Stimulated activated CD4-positive, alpha-beta T cell treated with anti-CD3 and anti-CD28 coated beads, Interleukin-15, amount 100 ng/mL, for 1 hour (primary cell): ENCODE measurements around the gene ITGB3.

Experiments used
- DNase-seq, 2 donors: peaks; one replicate each; pipeline ENCODE4 v3.0.0-alpha.2; 2020; ENCODE audit warnings: low read depth in 1 of 2, low spot score in 1 of 2

Gene ITGB3

GRCh38 chr17:47325176-47325575 lies 71.5 kb downstream of the ITGB3 start:
- no peak for DNase-seq

GRCh38 chr17:47330548-47330947 lies 76.9 kb downstream of the ITGB3 start:
- DNase-seq = no peak

GRCh38 chr17:47332287-47332686 lies 78.7 kb downstream of the ITGB3 start:
- no peak for DNase-seq

- no peak for DNase-seq
Observed at GRCh38 chr17:47335101-47335936, 81.7 kb downstream of the ITGB3 start.

GRCh38 chr17:47338026-47338425 lies 84.4 kb downstream of the ITGB3 start:
- no peak for DNase-seq

GRCh38 chr17:47352848-47353247 lies 99.2 kb downstream of the ITGB3 start:
- DNase-seq = no peak

GRCh38 chr17:47358652-47359051 lies 105.0 kb downstream of the ITGB3 start:
- DNase-seq = no peak
